Activated naive CD4-positive, alpha-beta T cell (primary cell): Measurements from ENCODE around the gene FNDC10.
"Not testable (repeated sequence)": the region's sequence is repeated elsewhere in the genome, so short reads cannot be mapped to it uniquely, and the experiment has no call there.

ENCODE experiments used
- DNase-seq, 4 experiments: peaks; one replicate each; lab custom pipeline; 2025; lab: John Stamatoyannopoulos, UW

FNDC10 gene

DNA sequence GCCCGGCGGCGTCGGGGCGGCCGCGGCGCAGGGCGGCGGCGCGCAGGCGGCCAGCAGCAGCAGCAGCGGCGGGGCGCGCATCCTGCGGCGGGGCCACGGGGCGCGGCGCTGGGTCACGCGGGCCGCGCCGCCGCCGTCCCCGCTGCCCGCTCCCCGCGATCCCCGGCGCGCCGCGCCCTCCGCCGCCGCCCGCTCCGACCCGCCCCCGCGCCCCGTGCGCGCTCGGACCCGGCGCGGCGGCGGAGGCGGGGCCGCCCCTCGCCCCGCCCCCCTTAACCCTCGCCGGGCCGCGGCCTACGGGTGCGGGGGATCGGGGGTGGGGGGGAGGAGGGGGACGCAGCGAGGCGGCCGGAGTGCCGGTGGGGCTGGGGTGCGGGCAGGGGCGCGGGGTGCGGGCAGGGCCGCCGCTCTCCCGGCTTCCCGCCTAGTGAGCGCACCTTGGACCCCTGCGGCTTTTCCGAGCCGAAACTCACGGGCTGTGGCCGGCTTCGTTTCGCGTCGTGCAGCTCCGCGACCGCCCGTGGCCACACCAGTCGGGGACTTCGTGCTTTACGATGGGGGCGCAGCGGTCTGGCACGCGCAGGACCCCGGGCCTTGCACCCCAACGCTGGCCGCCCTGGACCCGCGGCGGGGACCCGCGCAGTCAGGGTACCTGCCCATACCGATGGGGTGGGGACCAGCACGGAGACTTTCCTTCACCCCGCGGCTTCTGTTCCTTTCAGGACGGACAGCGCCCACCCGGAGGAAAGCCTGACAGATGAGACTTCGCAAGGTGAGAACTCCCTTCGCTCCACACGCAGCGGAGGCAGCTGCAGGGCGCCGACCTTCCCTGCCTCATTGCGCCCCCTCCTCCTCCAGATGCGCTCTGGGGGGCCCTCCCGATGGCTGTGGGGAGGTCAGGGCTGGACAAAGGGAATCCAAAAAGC lies at the start of gene FNDC10:
Gene FNDC10, minus strand, starts transcription at position 201 of the 926 bp plus-strand sequence. Its CDS starts 120 bp downstream, at position 81.
- no peak for DNase-seq

DNA sequence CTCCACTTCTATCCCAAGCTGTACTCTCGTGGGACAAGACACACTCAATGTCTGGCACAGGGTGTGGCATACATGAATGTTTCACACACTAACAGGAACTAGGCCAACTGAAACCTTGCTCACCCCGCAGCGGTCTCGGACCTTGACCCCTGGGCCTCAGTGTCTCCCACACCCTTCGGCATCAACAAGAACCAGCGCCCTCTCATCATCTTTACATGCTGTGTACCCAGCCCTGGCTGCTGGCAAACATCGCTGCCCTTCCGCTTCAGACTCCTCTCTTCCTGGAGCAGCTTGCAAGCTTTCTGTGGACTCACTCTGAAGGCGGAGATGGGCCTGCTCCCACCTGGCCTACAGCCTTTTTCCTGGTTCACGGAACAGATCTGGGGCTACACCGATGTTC lies 48.3 kb upstream of the FNDC10 start:
- not testable (repeated sequence) for DNase-seq

DNA sequence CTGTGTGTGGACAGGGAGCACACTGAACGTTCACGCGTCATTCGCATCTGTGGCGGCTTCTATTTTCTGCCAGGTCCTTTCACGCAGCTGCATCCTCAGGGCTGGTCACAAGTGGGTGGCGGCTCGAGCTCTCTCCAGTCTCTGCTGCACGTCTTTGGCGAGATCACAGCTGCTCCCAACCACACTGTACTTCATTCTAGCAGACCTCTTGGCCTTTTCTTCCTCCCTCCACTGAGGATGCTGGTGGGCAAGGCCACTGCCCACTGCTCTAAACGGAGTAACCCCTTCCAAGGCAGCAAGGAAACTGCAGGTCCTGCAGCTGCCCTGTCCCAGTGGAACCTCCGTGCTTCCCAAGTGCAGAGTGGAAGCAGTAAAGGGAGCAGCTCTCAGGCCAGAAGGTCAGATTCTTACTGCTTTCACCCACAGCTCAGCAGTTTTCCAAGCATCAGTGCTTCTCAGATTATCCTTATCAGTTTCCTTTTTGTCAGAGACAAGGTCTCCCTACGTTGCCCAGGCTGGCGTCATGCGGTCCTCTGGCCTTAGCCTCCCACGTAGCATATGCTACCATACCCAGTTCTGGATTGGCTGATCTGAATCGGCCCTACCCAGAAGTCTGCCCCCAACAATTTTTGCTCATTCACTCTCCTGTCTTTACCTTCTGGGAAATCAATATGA lies 47.8 kb upstream of the FNDC10 start:
- DNase-seq: not testable (repeated sequence)

DNA sequence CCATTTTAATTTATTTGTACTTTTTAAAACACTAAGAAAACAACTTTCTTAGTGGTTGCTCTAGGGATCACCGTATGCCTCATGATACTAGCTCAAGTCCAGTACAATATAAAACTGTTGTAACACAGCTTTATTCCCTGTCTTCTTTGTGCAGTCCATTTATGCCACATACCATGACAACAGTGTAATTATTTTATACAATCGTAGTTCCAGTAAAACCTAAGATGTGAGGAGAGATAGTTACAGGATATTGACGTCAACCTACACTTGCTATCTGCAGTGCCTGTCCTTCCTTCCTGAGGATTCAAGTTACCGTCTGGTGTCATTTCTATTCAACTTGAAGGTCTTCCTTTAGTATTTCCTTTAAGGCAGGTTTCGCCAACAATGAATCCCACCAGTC lies 46.4 kb upstream of the FNDC10 start:
- not testable (repeated sequence) for DNase-seq

DNA sequence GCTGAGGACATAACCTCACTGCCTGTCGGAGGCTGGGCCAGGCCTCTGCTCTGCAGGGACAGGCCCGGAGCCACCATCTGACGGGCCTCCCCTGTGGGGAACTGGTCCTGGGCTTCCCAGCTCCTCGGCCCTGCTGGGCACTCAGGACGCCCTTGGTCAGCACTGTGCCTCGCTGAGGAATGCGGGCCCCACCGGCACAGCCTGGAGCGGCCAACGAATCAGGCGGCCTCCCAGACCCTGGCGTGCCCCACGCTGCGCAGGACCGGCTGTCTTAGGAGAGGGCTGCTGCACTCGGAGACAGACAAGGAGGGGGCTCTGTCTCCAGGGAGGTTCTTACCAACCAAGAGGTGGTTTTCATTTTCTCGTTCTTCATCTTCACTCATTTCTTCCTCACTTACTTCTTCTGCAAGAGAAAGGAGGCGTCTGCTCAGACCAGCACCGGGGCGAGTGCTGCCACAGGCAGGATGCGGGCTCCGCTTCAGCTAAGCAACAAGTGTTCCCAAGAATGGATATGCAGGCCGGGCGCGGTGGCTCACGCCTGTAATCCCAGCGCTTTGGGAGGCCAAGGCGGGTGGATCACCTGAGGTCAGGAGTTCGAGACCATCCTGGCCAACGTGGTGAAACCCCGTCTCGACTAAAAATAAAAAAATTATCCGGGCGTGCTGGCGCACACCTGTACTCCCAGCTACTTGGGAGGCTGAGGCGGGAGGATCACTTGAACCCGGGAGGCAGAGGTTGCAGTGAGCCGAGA lies 41.0 kb upstream of the FNDC10 start:
- not testable (repeated sequence) for DNase-seq

DNA sequence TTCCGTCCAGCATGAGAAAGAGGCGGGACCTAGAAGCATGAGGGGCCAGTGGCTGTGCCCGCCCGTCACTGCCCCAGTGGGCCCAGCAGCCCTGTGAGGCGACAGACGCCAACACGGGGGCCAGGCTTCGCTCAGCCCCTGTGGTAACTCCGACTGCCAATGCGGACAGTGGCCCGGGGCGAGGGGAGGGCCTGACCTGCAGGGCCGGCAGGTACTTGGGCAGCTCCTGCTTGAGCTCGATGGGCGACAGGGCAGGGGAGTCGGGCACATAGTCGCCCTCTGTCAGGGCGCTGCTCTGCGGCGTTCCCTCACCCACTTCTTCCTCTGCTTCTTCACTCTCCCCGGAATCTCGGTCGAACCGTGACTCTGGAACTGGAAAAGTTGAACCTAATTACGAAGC lies 40.1 kb upstream of the FNDC10 start:
- not testable (repeated sequence) for DNase-seq

DNA sequence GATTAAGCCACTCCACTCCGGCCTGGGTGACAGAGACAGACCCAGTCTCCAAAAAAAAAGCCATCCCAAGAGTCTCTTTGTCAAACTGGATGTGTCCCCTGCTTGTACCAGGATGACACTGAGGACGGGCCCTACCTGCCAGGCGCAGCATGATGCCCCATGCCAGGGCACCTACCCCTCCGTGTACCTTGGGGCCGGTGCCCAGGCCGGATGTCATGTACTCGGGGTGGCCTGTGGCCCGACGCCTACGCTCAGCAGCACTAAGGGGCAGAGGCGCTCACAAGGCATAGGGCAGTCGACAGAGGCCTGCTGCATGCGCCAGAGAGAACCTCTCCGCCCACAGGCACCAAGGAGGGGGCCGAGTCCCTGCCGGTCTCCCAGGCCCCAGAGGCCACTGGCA lies 39.4 kb upstream of the FNDC10 start:
- not testable (repeated sequence) for DNase-seq

DNA sequence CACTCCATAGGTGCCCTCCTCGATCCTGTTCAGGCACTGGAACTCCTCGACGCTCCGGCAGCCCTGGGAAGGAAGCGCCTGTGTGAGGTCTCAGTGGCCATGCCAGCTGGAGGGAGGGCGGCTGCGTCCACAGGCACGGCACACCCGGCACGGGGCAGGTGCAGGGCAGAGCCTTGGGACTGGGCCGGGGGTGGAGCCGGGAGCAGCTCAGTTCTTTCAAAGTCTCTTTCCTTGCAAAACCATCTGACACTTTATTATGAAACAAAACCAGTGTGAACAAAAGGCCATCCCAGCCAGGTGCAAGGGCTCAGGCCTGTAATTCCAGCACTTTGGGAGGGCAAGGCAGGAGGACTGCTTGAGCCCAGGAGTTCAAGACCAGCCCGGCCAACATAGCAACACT lies 38.6 kb upstream of the FNDC10 start:
- DNase-seq: not testable (repeated sequence)

DNA sequence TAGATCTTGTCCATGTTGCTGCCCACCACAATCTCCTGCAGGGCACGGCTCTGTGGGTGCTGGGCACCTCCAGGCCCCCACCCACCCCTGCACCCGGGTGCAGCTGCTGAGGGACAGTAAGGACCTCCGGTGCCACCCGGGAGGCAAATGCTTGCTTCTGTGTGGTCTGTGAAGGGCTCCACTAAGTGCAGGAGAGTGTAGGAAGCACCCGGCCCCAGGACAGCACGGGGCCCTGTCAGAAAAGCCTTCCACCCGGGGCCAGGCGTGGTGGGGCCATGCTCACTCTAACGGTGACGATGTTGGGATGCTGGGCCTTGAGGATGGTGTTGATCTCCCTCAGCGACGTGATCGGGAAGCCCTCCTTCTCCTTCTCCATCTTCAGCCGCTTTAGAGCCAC lies 37.5 kb upstream of the FNDC10 start:
- not testable (repeated sequence) for DNase-seq

DNA sequence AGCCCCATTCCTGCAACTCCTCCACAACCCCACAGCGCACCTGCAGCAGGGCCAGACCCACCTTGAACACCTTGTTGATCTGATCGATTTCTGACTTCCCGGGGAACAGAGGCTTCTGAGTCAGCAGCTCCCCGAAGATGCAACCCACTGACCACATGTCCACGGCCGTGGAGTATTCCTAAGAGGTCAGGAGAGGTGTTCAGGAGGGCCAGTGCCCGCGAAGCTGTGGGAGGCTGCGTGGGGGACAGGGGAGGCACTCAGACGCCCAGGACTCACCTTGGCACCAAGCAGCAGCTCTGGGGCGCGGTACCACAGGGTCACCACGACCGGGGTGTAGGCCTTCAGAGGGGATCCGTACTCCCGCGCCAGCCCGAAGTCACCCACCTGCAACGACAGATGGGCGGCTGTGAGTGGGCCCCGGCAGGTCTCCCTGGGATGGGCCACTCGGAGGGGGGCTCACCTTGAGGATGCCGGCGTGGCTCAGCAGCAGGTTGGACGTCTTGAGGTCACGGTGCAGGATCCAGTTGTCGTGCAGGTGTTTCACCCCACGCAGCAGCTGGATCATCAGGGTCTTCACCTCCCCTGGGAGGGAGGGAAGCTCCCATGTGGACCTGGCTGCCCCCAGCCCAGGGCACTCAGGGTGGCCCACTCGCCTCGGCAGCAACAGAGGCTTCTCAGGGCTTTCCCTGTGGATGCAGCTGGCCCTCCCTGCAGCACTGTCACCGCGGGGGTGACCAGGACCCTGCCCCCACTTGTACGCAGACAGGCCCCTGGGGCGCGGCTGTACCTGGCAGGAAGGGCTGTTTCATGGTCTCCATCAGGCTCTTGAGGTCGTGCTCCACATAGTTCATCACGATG lies 36.9 kb upstream of the FNDC10 start:
- DNase-seq: not testable (repeated sequence)

DNA sequence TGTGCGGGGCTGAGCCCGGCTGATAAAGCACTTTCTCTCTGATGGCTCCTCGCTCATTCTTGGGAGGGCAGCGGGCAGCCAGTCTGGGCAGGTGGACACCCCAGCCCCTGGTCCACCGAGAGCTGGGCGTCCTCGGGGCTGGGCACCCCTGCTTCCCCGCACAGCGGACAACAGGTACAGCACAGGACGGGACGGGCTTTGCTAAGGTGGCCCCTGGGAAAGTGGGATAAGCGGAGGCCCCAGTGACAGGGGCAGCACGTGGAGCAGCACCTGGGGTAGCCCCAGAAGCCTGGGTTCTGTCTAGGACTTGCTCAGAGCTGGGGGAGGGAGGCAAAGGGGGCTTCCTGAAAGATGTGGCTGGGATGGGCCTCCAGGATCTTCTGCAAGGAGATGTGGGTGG lies 34.7 kb upstream of the FNDC10 start:
- not testable (repeated sequence) for DNase-seq

DNA sequence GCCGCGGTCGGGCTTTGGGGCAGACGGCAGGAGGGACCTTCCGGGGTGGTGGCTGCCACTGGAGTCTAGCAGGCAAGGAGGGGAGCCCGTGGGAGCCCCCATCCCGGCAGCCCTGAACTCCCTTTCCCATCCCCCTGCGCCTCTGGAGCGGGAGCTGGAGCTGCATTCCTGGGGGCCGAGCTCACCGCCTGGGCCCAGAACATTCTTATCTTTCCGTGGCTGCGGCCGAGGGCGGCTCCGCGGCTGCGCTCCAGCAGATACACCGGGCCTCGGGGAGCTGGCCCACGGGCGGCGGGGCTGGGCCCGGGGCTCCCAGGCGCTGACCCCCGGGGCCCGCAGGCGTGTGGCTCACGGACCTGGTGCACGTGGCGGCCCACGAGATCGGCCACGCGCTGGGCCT lies 33.5 kb upstream of the FNDC10 start:
- DNase-seq: not testable (repeated sequence)

DNA sequence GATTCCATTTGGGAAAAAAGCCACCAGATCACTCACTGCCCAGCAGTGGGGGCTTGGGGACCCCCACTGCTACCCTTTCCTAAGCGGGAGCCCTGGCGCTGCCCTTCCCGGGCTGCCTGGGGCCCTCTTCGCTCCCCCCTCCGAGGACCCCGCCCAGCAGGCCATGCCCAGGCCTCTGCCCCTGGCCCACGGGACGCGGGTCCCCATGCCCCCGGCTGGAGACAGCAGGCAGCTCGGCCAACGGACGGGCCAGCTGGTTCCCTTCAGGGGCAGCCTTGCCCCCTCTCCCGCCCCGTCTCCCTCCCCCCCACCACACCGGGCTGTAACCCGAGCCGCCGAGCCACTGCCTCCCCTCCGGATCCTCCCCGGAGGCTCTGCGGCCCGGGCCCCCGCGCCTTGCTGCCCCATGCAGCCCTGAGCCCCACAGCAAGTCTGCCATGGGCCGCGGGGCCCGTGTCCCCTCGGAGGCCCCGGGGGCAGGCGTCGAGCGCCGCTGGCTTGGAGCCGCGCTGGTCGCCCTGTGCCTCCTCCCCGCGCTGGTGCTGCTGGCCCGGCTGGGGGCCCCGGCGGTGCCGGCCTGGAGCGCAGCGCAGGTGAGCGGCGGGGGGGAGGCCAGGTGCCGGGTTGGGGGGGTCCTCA lies 32.0 kb upstream of the FNDC10 start, which contains the start of gene MMP23B:
Gene MMP23B, plus strand, starts transcription at position 392 of the 639 bp plus-strand sequence. Its CDS starts 46 bp downstream, at position 438.
- no peak for DNase-seq

DNA sequence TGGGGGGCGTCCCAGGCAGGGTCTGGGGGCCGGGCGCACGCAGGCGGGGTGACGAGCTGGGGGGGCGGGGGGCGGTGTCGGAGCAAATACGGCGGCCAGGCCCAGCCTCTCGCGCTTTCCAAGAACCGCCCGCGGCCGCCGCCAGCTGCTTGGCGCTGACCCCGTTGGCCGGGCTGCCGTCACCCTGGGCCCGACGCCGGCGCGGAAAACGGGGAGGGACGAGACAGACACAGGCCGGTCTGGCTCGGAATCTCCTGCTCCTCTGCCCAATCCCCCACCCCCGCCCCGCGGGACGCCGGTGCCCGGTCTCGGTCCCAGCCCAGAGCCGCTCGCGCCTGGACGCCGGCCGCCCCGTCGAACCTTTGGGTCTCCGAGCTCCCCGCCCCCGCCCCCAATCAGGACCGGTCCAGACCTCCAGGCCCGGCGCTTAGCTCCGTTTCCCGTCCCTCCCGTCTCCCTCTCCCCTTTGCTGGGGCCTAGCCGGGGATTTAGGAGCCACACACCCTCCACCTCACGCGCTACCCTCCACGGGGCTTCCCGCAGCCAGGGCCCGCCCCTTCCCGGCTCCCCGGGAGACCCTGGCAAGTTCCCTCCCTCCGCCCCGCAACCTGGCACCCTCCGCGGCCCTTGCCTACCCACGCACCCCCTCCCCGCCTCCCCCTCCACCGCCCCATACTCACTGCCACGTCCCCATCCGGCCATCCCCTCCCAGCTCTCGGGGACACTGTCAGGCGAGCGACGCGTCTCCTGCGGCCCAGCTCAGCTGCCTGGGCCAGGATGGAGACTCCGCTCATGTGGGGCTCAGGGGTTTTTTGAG lies 31.2 kb upstream of the FNDC10 start:
- DNase-seq: no peak

DNA sequence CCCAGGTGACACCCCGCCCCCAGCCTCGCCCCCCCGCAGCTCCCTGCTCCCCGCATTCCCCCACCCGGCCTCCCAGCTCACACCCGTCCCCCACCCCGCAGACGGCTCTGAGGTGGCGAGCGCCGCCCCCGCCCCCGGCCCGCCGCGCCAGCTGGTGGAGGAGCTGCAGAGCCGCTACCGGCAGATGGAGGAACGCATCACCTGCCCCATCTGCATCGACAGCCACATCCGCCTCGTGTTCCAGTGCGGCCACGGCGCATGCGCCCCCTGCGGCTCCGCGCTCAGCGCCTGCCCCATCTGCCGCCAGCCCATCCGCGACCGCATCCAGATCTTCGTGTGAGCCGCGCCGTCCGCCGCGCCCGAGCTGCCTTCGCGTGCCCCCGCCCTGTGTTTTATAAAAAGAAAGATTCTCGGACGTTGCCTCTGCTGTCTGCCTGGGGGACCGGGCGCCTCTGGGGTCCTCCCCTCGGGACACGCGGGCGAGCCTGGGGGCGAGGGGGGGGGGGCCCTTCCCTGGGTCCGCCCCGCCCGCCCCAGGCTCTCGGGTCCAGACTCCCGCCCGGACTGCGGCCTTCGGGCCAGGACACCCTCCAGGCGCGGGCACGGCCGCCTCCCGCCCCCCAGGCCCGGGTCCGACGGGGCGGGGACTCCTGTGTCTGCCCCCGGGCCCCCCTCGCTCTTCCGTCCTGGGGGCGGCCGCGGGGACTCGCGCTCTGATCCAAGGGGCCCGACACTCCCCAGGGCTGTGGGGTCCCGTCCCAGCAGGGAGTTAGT lies 30.4 kb upstream of the FNDC10 start:
- peak; percentile 74 to 92 (median 84) for DNase-seq

DNA sequence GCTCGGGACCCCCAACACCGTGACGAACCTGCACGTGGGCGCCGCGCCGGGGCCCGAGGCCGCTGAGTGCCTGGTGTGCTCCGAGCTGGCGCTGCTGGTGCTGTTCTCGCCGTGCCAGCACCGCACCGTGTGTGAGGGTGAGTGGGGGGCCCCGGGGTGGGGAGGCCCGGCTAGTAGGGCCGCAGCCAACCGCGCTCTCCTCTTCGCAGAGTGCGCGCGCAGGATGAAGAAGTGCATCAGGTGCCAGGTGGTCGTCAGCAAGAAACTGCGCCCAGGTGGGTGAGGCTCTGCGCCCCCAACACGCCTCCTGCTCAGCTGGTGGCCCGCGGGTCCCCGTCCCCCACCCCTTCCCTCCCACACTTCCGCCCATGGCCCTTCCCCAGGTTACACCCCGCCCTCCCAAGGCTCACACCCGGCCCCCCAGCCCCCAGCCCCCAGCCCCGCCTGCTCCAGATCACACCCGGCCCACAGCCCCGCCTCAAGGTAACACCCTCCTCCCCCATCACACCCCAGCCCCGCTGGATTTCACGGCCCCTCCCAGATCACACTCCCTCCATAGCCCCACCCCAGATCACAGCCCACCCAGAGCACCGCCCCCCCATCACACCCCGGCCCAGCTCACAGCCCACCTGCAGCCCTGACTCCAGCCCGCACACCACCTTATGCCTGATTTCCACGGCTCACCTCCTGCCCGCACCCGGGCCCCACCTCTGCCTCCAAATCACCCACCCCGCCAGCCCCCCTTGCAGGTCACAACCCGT lies 29.7 kb upstream of the FNDC10 start:
- peak in 3 of 4 experiments; percentile 49 to 78 (median 74) for DNase-seq

DNA sequence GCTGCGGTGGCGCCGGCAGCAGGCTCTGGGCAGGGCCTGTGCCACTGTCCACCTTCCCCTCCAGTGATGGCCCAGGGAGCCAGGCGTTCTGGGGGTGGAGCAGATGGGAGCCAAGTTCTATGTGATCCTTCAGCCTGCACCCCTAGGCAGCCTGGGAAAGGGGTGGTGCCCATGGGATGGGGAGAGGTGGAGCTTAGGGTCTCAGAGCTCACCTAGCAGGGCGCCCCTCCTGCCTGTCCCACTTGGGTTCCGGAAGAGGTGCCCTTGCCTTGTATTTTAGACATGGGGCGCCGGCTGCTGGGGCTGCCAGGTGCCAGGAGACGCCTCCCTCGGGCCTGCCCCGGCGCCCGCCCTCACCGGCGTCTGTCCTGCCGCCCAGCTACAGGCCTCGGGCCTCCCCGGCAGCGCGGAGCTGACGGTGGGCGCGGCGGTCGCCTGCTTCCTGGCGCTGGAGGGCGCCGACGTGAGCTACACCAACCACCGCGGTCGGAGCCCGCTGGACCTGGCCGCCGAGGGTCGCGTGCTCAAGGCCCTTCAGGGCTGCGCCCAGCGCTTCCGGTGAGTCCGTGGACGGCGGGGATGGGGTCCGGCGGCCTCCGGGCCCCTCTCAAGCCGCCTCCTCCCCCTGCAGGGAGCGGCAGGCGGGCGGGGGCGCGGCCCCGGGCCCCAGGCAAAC lies 29.0 kb upstream of the FNDC10 start:
- DNase-seq: no peak
